Progenitor cell of endocrine pancreas (in vitro differentiated cells): ENCODE data around the gene PDE11A. TPM values are rescaled to one million over a fixed set of nuclear protein-coding genes. Genes with fewer than 3 reads are reported as not detected.
"Not testable (repeated sequence)": the region's sequence is repeated elsewhere in the genome, so short reads cannot be mapped to it uniquely, and the experiment has no call there.

ENCODE experiments used
- DNase-seq: peaks from one replicate; pipeline ENCODE4 v3.0.0; 2021; ENCODE audit warnings: low spot score; ENCODE audit not compliant: unreplicated experiment
- H3K27ac Mint-ChIP-seq: 2 replicates; pipeline ENCODE4 v1.8.0; 2021; ENCODE audit warnings: mild to moderate bottlenecking, moderate library complexity, mixed read lengths
- H3K27me3 Mint-ChIP-seq: 2 replicates; pipeline ENCODE4 v1.8.0; 2021; ENCODE audit warnings: mixed read lengths
- H3K36me3 Mint-ChIP-seq: 2 replicates; pipeline ENCODE4 v1.8.0; 2022; ENCODE audit warnings: mixed read lengths; ENCODE audit not compliant: insufficient read depth
- H3K4me1 Mint-ChIP-seq: 2 replicates; pipeline ENCODE4 v1.8.0; 2021; ENCODE audit warnings: low read depth, mixed read lengths
- H3K4me3 Mint-ChIP-seq: 2 replicates; pipeline ENCODE4 v1.8.0; 2021; ENCODE audit warnings: low read depth, mild to moderate bottlenecking, moderate library complexity, mixed read lengths
- H3K9me3 Mint-ChIP-seq: 2 replicates; pipeline ENCODE4 v1.8.0; 2021; ENCODE audit warnings: low read depth, mixed read lengths
- total RNA-seq: library from RNA; stranded (reverse); gene quantifications from 2 replicates; pipeline ENCODE4 v1.2.1, GENCODE V29; 2021
- TF ChIP-seq, protein P1 (sequence below): fragments of 200-600 bp; sonication (generic); IDR thresholded peaks from one replicate; pipeline ENCODE4 v1.5.0; 2021; ENCODE audit warnings: antibody characterized with exemption, mild to moderate bottlenecking; ENCODE audit not compliant: unreplicated experiment

Gene PDE11A
- total RNA-seq, 1 donor from 2014 or later = 54.8 TPM

- no peak for DNase-seq
- no peaks in the 10 kb centered on the region for H3K9me3 Mint-ChIP-seq
- TF ChIP-seq, protein P1, sequence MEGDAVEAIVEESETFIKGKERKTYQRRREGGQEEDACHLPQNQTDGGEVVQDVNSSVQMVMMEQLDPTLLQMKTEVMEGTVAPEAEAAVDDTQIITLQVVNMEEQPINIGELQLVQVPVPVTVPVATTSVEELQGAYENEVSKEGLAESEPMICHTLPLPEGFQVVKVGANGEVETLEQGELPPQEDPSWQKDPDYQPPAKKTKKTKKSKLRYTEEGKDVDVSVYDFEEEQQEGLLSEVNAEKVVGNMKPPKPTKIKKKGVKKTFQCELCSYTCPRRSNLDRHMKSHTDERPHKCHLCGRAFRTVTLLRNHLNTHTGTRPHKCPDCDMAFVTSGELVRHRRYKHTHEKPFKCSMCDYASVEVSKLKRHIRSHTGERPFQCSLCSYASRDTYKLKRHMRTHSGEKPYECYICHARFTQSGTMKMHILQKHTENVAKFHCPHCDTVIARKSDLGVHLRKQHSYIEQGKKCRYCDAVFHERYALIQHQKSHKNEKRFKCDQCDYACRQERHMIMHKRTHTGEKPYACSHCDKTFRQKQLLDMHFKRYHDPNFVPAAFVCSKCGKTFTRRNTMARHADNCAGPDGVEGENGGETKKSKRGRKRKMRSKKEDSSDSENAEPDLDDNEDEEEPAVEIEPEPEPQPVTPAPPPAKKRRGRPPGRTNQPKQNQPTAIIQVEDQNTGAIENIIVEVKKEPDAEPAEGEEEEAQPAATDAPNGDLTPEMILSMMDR = no peak
- H3K27me3 Mint-ChIP-seq = no peaks in the 10 kb centered on the region
- H3K27ac Mint-ChIP-seq = no peak overlapping the region
- no peaks in the 10 kb centered on the region for H3K36me3 Mint-ChIP-seq
- no peak overlapping the region for H3K4me3 Mint-ChIP-seq
- H3K4me1 Mint-ChIP-seq = no peaks in the 10 kb centered on the region
Measured at GRCh38 chr2:178056345-178056744, 16.2 kb downstream of the PDE11A start.

- not testable (repeated sequence) for H3K36me3 Mint-ChIP-seq, H3K27me3 Mint-ChIP-seq, DNase-seq, H3K4me3 Mint-ChIP-seq, H3K9me3 Mint-ChIP-seq, H3K4me1 Mint-ChIP-seq, H3K27ac Mint-ChIP-seq
Measured at GRCh38 chr2:178051257-178051656, 21.3 kb downstream of the PDE11A start.

GRCh38 chr2:178047391-178047790 is 25.2 kb downstream of the PDE11A start:
- Mint-ChIP-seq H3K4me1 (no peaks in the 10 kb centered on the region), H3K27me3 (peaks cover 5% of the 10 kb centered on the region), H3K9me3 (no peaks in the 10 kb centered on the region), H3K36me3 (no peaks in the 10 kb centered on the region), H3K4me3 (no peak overlapping the region), H3K27ac (no peak overlapping the region)
- no peak for DNase-seq
- TF ChIP-seq, protein P1 = no peak

GRCh38 chr2:178044836-178045235 is 27.7 kb downstream of the PDE11A start:
- H3K9me3 Mint-ChIP-seq = no peaks in the 10 kb centered on the region
- no peak for DNase-seq
- H3K27ac Mint-ChIP-seq = no peak overlapping the region
- TF ChIP-seq, protein P1 = no peak
- no peak overlapping the region for H3K4me3 Mint-ChIP-seq
- no peaks in the 10 kb centered on the region for H3K27me3 Mint-ChIP-seq
- no peaks in the 10 kb centered on the region for H3K36me3 Mint-ChIP-seq
- no peaks in the 10 kb centered on the region for H3K4me1 Mint-ChIP-seq

DNA sequence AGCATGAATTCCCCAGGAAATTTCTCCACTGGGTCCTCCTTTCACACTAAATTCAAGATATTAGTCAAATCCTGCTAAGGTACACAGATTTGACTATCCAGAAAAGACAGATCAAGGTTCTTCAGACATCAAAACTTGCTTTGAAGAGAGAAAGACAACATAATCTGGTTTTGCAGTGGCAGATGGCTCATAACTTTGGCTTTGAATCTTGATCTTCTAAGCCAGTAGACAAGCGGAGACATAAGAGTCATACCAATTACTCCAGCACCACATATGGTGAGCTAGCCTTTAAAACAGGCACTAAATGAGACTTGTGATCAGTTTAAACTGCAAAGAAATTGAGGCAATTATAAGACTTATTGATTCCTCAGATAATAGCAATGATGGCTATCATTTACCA is 29.3 kb downstream of the PDE11A start:
- Mint-ChIP-seq H3K27ac (no peak overlapping the region), H3K4me1 (no peaks in the 10 kb centered on the region), H3K27me3 (no peaks in the 10 kb centered on the region), H3K9me3 (no peaks in the 10 kb centered on the region), H3K36me3 (no peaks in the 10 kb centered on the region), H3K4me3 (no peak overlapping the region)
- TF ChIP-seq, protein P1 = no peak
- no peak for DNase-seq

- DNase-seq, H3K4me3 Mint-ChIP-seq, H3K4me1 Mint-ChIP-seq, H3K27me3 Mint-ChIP-seq, H3K27ac Mint-ChIP-seq, H3K36me3 Mint-ChIP-seq: not testable (repeated sequence)
- peaks cover 36% of the 10 kb centered on the region for H3K9me3 Mint-ChIP-seq
Measured at GRCh38 chr2:178033583-178033982, 39.0 kb downstream of the PDE11A start.

- DNase-seq = no peak
- no peak overlapping the region for H3K27ac Mint-ChIP-seq
- H3K4me1 Mint-ChIP-seq = peaks cover 1% of the 10 kb centered on the region
- TF ChIP-seq, protein P1 = no peak
- no peak overlapping the region for H3K4me3 Mint-ChIP-seq
- H3K9me3 Mint-ChIP-seq = peaks cover 13% of the 10 kb centered on the region
- no peaks in the 10 kb centered on the region for H3K27me3 Mint-ChIP-seq
- no peaks in the 10 kb centered on the region for H3K36me3 Mint-ChIP-seq
Measured at GRCh38 chr2:178029342-178029741, 43.2 kb downstream of the PDE11A start.
